Measurements from ENCODE around the gene ASRGL1. TPM values are rescaled to one million over a fixed set of nuclear protein-coding genes. Genes with fewer than 3 reads are reported as not detected.
A peak's percentile ranks its signal among the peaks of the same experiment; 100 is the strongest.
"Not testable (repeated sequence)": the region's sequence is repeated elsewhere in the genome, so short reads cannot be mapped to it uniquely, and the experiment has no call there.

Gene ASRGL1
- total RNA-seq, 2 donors from 2014 or later = 1.3 to 2.2 TPM

DNA sequence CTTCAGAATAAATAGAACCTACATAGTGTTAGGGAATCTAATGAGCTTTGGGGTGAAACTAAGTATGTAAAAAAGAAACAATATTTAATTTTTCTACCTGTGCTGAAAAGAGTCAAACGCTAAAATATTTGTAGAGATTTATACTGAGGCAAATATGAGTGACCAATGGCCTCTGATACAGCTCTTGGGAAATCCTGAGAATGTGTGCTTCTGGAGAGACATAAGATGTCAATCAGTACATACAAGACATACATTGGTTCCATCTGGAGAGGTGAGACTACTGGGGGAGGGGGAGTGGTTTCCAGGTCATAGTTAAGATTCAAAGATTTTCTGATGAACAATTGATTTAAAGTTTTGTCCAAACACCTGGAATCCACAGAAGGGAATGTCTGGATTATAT lies 970 bp downstream of the ASRGL1 start:
- no peak overlapping the region for H3K27ac Mint-ChIP-seq
- H3K36me3 Mint-ChIP-seq (ENCODE audit: low read depth) = no peaks in the 10 kb centered on the region
- H3K4me3 Mint-ChIP-seq = peak overlapping the region; percentile 81
- H3K27me3 Mint-ChIP-seq = peaks cover 23% of the 10 kb centered on the region
- H3K4me1 Mint-ChIP-seq = no peaks in the 10 kb centered on the region
- H3K9me3 Mint-ChIP-seq = no peaks in the 10 kb centered on the region
- no peak for ATAC-seq (replicated peaks)

GRCh38 chr11:62340269-62340901 lies 3.1 kb downstream of the ASRGL1 start:
- H3K9me3 Mint-ChIP-seq = no peaks in the 10 kb centered on the region
- H3K27ac Mint-ChIP-seq = no peak overlapping the region
- peak; percentile 58 for ATAC-seq (replicated peaks)
- no peaks in the 10 kb centered on the region for H3K36me3 Mint-ChIP-seq (ENCODE audit: low read depth)
- H3K27me3 Mint-ChIP-seq = peaks cover 19% of the 10 kb centered on the region
- H3K4me3 Mint-ChIP-seq = no peak overlapping the region
- no peaks in the 10 kb centered on the region for H3K4me1 Mint-ChIP-seq

- Mint-ChIP-seq H3K4me3 (no peak overlapping the region), H3K27me3 (peaks cover 8% of the 10 kb centered on the region), H3K9me3 (no peaks in the 10 kb centered on the region), H3K4me1 (no peaks in the 10 kb centered on the region), H3K27ac (no peak overlapping the region), H3K36me3 (ENCODE audit: low read depth) (no peaks in the 10 kb centered on the region)
- peak; percentile 22 for ATAC-seq (replicated peaks)
These were observed 4.3 kb downstream of the ASRGL1 start for GRCh38 chr11:62341588-62341987.

DNA sequence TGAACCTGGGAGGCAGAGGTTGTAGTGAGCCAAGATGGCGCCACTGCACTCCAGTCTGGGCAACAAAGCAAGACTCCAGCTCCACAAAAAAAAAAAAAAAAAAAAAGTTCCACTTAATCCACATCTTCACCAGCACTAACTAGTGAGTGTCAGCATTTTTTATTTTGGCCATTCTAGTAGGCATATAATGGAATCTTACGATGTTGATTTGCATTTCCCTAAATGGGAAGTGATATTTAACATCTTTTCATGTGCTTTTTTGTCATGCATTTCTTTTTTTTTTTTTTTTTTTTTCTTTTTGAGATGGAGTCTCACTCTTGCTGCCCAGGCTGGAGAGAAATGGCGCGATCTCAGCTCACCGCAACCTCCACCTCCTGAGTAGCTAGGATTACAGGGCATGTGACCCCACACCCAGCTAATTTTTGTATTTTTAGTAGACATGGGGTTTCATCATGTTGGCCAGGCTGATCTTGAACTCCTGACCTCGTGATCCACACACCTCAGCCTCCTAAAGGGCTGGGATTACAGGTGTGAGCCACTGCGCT lies 6.5 kb downstream of the ASRGL1 start:
- not testable (repeated sequence) for ATAC-seq (replicated peaks); H3K9me3 Mint-ChIP-seq; H3K36me3 Mint-ChIP-seq (ENCODE audit: low read depth); H3K4me1 Mint-ChIP-seq; H3K4me3 Mint-ChIP-seq; H3K27ac Mint-ChIP-seq; H3K27me3 Mint-ChIP-seq

GRCh38 chr11:62344210-62344609 lies 7.0 kb downstream of the ASRGL1 start:
- Mint-ChIP-seq H3K9me3 (no peaks in the 10 kb centered on the region), H3K4me1 (no peaks in the 10 kb centered on the region), H3K36me3 (ENCODE audit: low read depth) (no peaks in the 10 kb centered on the region), H3K4me3 (no peak overlapping the region), H3K27me3 (no peaks in the 10 kb centered on the region), H3K27ac (no peak overlapping the region)
- ATAC-seq (replicated peaks) = no peak

GRCh38 chr11:62345861-62346260 lies 8.6 kb downstream of the ASRGL1 start:
- no peak overlapping the region for H3K27ac Mint-ChIP-seq
- no peaks in the 10 kb centered on the region for H3K9me3 Mint-ChIP-seq
- no peaks in the 10 kb centered on the region for H3K4me1 Mint-ChIP-seq
- no peaks in the 10 kb centered on the region for H3K36me3 Mint-ChIP-seq (ENCODE audit: low read depth)
- no peak overlapping the region for H3K4me3 Mint-ChIP-seq
- H3K27me3 Mint-ChIP-seq = no peaks in the 10 kb centered on the region
- ATAC-seq (replicated peaks) = no peak

GRCh38 chr11:62352355-62353336 lies 15.4 kb downstream of the ASRGL1 start:
- no peak overlapping the region for H3K4me3 Mint-ChIP-seq
- peak; percentile 98 for ATAC-seq (replicated peaks)
- peak overlapping the region; percentile 6 for H3K27ac Mint-ChIP-seq
- H3K27me3 Mint-ChIP-seq = no peaks in the 10 kb centered on the region
- H3K9me3 Mint-ChIP-seq = no peaks in the 10 kb centered on the region
- H3K4me1 Mint-ChIP-seq = peaks cover 6% of the 10 kb centered on the region
- H3K36me3 Mint-ChIP-seq (ENCODE audit: low read depth) = no peaks in the 10 kb centered on the region

- Mint-ChIP-seq H3K4me3 (no peak overlapping the region), H3K36me3 (ENCODE audit: low read depth) (no peaks in the 10 kb centered on the region), H3K27me3 (no peaks in the 10 kb centered on the region), H3K4me1 (peaks cover 6% of the 10 kb centered on the region), H3K9me3 (no peaks in the 10 kb centered on the region), H3K27ac (no peak overlapping the region)
- ATAC-seq (replicated peaks) = no peak
These were observed 16.6 kb downstream of the ASRGL1 start for GRCh38 chr11:62353841-62354240.

- H3K36me3 Mint-ChIP-seq (ENCODE audit: low read depth) = no peaks in the 10 kb centered on the region
- no peak overlapping the region for H3K4me3 Mint-ChIP-seq
- H3K9me3 Mint-ChIP-seq = no peaks in the 10 kb centered on the region
- peak; percentile 21 for ATAC-seq (replicated peaks)
- no peaks in the 10 kb centered on the region for H3K4me1 Mint-ChIP-seq
- no peaks in the 10 kb centered on the region for H3K27me3 Mint-ChIP-seq
- no peak overlapping the region for H3K27ac Mint-ChIP-seq
These were observed 21.0 kb downstream of the ASRGL1 start for GRCh38 chr11:62358273-62358672.

DNA sequence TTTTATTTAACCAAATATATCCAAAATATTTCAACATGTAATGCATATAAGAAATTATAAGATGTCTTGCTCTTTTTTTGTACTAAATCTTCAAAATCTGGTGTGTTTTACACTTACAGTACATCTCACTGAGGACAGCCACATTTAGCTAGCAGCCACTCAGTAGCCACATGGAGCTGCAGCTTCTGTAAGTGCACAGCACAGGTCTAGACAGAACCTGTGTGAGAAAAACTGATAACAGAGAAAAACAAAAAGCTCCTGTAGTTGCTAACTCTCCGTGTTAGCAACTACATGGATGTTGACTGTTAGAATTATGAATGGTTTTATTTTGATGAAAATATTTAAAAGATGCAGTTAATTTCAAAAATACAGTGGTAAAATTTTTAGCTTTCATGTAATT lies 22.2 kb downstream of the ASRGL1 start:
- ATAC-seq (replicated peaks) = no peak
- Mint-ChIP-seq H3K4me1 (no peaks in the 10 kb centered on the region), H3K27me3 (no peaks in the 10 kb centered on the region), H3K27ac (no peak overlapping the region), H3K4me3 (no peak overlapping the region), H3K9me3 (no peaks in the 10 kb centered on the region), H3K36me3 (ENCODE audit: low read depth) (no peaks in the 10 kb centered on the region)

GRCh38 chr11:62360685-62361084 lies 23.4 kb downstream of the ASRGL1 start:
- Mint-ChIP-seq H3K4me3 (no peak overlapping the region), H3K27me3 (no peaks in the 10 kb centered on the region), H3K9me3 (no peaks in the 10 kb centered on the region), H3K36me3 (ENCODE audit: low read depth) (no peaks in the 10 kb centered on the region), H3K4me1 (no peaks in the 10 kb centered on the region), H3K27ac (no peak overlapping the region)
- ATAC-seq (replicated peaks) = no peak

- ATAC-seq (replicated peaks); H3K9me3 Mint-ChIP-seq; H3K4me3 Mint-ChIP-seq; H3K36me3 Mint-ChIP-seq (ENCODE audit: low read depth); H3K27ac Mint-ChIP-seq; H3K4me1 Mint-ChIP-seq; H3K27me3 Mint-ChIP-seq: not testable (repeated sequence)
These were observed 31.7 kb downstream of the ASRGL1 start for GRCh38 chr11:62368861-62369477.

GRCh38 chr11:62370743-62371440 lies 33.6 kb downstream of the ASRGL1 start:
- Mint-ChIP-seq H3K27ac (no peak overlapping the region), H3K9me3 (no peaks in the 10 kb centered on the region), H3K4me3 (peak overlapping the region; percentile 64), H3K36me3 (ENCODE audit: low read depth) (no peaks in the 10 kb centered on the region), H3K27me3 (no peaks in the 10 kb centered on the region), H3K4me1 (no peaks in the 10 kb centered on the region)
- peak; percentile 92 for ATAC-seq (replicated peaks)

DNA sequence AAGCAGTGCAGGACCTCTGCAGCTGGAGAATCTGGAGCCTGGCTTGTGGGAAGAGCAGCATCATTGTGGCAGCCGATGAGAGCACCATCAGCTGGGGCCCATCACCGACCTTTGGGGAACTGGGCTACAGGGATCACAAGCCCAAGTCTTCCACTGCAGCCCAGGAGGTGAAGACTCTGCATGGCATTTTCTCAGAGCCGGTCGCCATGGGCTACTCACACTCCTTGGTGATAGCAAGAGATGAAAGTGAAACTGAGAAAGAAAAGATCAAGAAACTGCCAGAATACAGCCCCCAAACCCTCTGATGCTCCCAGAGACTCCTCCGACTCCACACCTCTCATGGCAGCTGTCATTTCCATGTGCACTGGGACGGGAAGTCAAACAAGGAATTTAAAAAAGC lies 35.6 kb downstream of the ASRGL1 start:
- no peaks in the 10 kb centered on the region for H3K36me3 Mint-ChIP-seq (ENCODE audit: low read depth)
- no peaks in the 10 kb centered on the region for H3K9me3 Mint-ChIP-seq
- H3K27me3 Mint-ChIP-seq = no peaks in the 10 kb centered on the region
- peak; percentile 21 for ATAC-seq (replicated peaks)
- no peak overlapping the region for H3K4me3 Mint-ChIP-seq
- no peak overlapping the region for H3K27ac Mint-ChIP-seq
- no peaks in the 10 kb centered on the region for H3K4me1 Mint-ChIP-seq
